GM12878 (cell line): ENCODE measurements around the gene NOL11. TPM values are rescaled to one million over a fixed set of nuclear protein-coding genes. Genes with fewer than 3 reads are reported as not detected.
A peak's percentile ranks its signal among the peaks of the same experiment; 100 is the strongest.

Experiments used
- ATF3 ChIP-seq: IDR thresholded peaks from 2 replicates; pipeline ENCODE4 v1.6.1; 2011; ENCODE audit warnings: low read depth, mild to moderate bottlenecking, low read length, moderate library complexity, borderline replicate concordance; ENCODE audit errors: extremely low read depth
- BRCA1 ChIP-seq: IDR thresholded peaks from 2 replicates; pipeline ENCODE4 v1.6.1; 2011; ENCODE audit warnings: low read depth, low read length, improper control_type of control experiment
- GABPA ChIP-seq: IDR thresholded peaks from 2 replicates; pipeline ENCODE4 v1.6.1; 2014; ENCODE audit warnings: antibody characterized with exemption, low read depth, mild to moderate bottlenecking, inconsistent platforms
- HDAC2 ChIP-seq: fragments of 200-600 bp; sonication (generic); IDR thresholded peaks from 2 replicates; pipeline ENCODE4 v1.6.1; 2017
- HDGF ChIP-seq: fragments of 450-650 bp; IDR thresholded peaks from 2 replicates; pipeline ENCODE4 v1.6.1; 2016; ENCODE audit warnings: antibody characterized with exemption
- POLR2A ChIP-seq: IDR thresholded peaks from 2 replicates; pipeline ENCODE4 v1.6.1; 2011; ENCODE audit warnings: low read depth, mild to moderate bottlenecking, low read length
- RAD21 ChIP-seq: IDR thresholded peaks from 2 replicates; pipeline ENCODE4 v1.6.1; 2011; ENCODE audit warnings: mild to moderate bottlenecking, low read depth, low read length, moderate library complexity; ENCODE audit not compliant: insufficient read depth
- RUNX3 ChIP-seq: IDR thresholded peaks from 2 replicates; pipeline ENCODE4 v1.6.1; 2012; ENCODE audit warnings: low read length, inconsistent platforms
- ZNF622 ChIP-seq: fragments of 450-650 bp; IDR thresholded peaks from 2 replicates; pipeline ENCODE4 v1.6.1; 2017; ENCODE audit warnings: mild to moderate bottlenecking, inconsistent platforms
- ZNF687 ChIP-seq: fragments of 450-650 bp; IDR thresholded peaks from 2 replicates; pipeline ENCODE4 v1.6.1; 2017; ENCODE audit warnings: mild to moderate bottlenecking, moderate library complexity
- ZZZ3 ChIP-seq: IDR thresholded peaks from 2 replicates; pipeline ENCODE4 v1.6.1; 2011; ENCODE audit warnings: low read depth; ENCODE audit not compliant: control insufficient read depth, insufficient read length
- polyA plus RNA-seq, 11 experiments: library from polyadenylated mRNA; depleted of rRNA in 4 of 11; unstranded in 6 of 11; stranded (reverse) in 5 of 11; fragments of >200 nt; fragmentation: Nextera tagmentation in 4 of 11; fragmentation: Illumina TruSeq in 1 of 11; extraction: Ambion mirVana in 4 of 11; extraction: Trizol in 1 of 11; gene quantifications; 1 replicate in 1 of 11; 2 replicates in 10 of 11; pipeline versions ENCODE4 v1.2.1 to v1.2.3, GENCODE V29; 2011 to 2016; ENCODE audit warnings: inconsistent platforms in 2 of 11, missing spikeins in 2 of 11, low read depth in 1 of 11
- total RNA-seq, 4 experiments: library from RNA; depleted of rRNA in 3 of 4; stranded (reverse); fragments of >200 nt in 3 of 4; fragmentation: Illumina TruSeq in 1 of 4; extraction: Trizol in 1 of 4; gene quantifications; 2 replicates each; pipeline versions ENCODE4 v1.2.1 to v1.2.3, GENCODE V29; 2013 to 2021
- TF ChIP-seq, protein P1 (sequence below), 3 experiments: IDR thresholded peaks in 2 of 3; conservative IDR thresholded peaks in 1 of 3; 2 replicates each; pipeline ENCODE4 v1.5.1; 2011; ENCODE audit warnings: low read depth in 3 of 3, low read length in 3 of 3, mild to moderate bottlenecking in 3 of 3, control low read depth in 2 of 3, moderate library complexity in 2 of 3, inconsistent platforms in 1 of 3, mixed read lengths in 1 of 3; ENCODE audit not compliant: control insufficient read depth in 2 of 3, insufficient read depth in 1 of 3; ENCODE audit errors: extremely low read depth in 1 of 3

The NOL11 gene
- total and polyA plus RNA-seq, 10 of the 15 experiments (the other 5 are each of a cell fraction or from before 2014, with no cell fraction given): 54.8 to 130 (median 94.6) TPM

GRCh38 chr17:67689534-67690177 is 28.1 kb upstream of the NOL11 start (continued):
- no peak for TF ChIP-seq ZZZ3
- TF ChIP-seq HDAC2: no peak
- TF ChIP-seq ZNF622: no peak
- TF ChIP-seq RAD21: peak; percentile 85
- TF ChIP-seq RUNX3: no peak
- no peak for TF ChIP-seq BRCA1
- TF ChIP-seq POLR2A: no peak
- TF ChIP-seq GABPA: no peak
- TF ChIP-seq, protein P1, sequence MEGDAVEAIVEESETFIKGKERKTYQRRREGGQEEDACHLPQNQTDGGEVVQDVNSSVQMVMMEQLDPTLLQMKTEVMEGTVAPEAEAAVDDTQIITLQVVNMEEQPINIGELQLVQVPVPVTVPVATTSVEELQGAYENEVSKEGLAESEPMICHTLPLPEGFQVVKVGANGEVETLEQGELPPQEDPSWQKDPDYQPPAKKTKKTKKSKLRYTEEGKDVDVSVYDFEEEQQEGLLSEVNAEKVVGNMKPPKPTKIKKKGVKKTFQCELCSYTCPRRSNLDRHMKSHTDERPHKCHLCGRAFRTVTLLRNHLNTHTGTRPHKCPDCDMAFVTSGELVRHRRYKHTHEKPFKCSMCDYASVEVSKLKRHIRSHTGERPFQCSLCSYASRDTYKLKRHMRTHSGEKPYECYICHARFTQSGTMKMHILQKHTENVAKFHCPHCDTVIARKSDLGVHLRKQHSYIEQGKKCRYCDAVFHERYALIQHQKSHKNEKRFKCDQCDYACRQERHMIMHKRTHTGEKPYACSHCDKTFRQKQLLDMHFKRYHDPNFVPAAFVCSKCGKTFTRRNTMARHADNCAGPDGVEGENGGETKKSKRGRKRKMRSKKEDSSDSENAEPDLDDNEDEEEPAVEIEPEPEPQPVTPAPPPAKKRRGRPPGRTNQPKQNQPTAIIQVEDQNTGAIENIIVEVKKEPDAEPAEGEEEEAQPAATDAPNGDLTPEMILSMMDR (IDR thresholded peaks at IDR 0.05 in 2 of 3, conservative IDR thresholded peaks at IDR 0.05 in 1 of 3; ENCODE audit: control insufficient read depth in 2 of 3, extremely low read depth in 1 of 3, insufficient read depth in 1 of 3, low read depth in 3 of 3, low read length in 3 of 3): peak; percentile 63 to 73 (median 72)
- TF ChIP-seq ATF3: no peak
- no peak for TF ChIP-seq HDGF
- TF ChIP-seq ZNF687: no peak
